Tibial artery (tissue), 4 donors: ENCODE measurements around the gene CKS1B.

Experiments
- DNase-seq, 2 donors: peaks; one replicate each; pipeline ENCODE4 v3.0.0-alpha.2; 2019
- H3K27ac ChIP-seq, 2 donors: fragments of 200-600 bp; sonication (generic) in 1 of 2; 1 replicate in 1 of 2; 2 replicates in 1 of 2; pipeline ENCODE4 v1.5.1; 2018 to 2019; ENCODE audit warnings: mild to moderate bottlenecking in 1 of 2
- H3K27me3 ChIP-seq, 2 donors: fragments of 200-600 bp; sonication (generic) in 1 of 2; one replicate each; pipeline versions ENCODE4 v1.5.1 to v1.6.0; 2016 to 2019
- H3K36me3 ChIP-seq, 3 donors: fragments of 200-600 bp; sonication (generic) in 2 of 3; one replicate each; pipeline ENCODE4 v1.5.1; 2016 to 2019; ENCODE audit warnings: mild to moderate bottlenecking in 2 of 3
- H3K4me1 ChIP-seq, 4 donors: fragments of 200-600 bp; sonication (generic) in 2 of 4; 1 replicate in 3 of 4; 2 replicates in 1 of 4; pipeline ENCODE4 v1.5.1; 2016 to 2019
- H3K4me3 ChIP-seq, 2 donors: fragments of 200-600 bp; sonication (generic) in 1 of 2; 1 replicate in 1 of 2; 2 replicates in 1 of 2; pipeline ENCODE4 v1.5.1; 2018 to 2019; ENCODE audit warnings: mild to moderate bottlenecking in 2 of 2
- H3K9me3 ChIP-seq, 3 donors: fragments of 200-600 bp; sonication (generic) in 1 of 3; one replicate each; pipeline ENCODE4 v1.5.1; 2016 to 2019
- intact Hi-C: fragments of 100-400 bp; cut with DNase I; formaldehyde crosslinking; loops from one replicate; pipeline ENCODE4 v1.15.0; 2023; ENCODE audit warnings: low total_unique reads
- TF ChIP-seq, protein P1 (sequence below), 2 experiments: fragments of 200-600 bp in 1 of 2; fragments of 450-650 bp in 1 of 2; IDR thresholded peaks; one replicate each; pipeline ENCODE4 v1.5.1; 2017 to 2019; ENCODE audit warnings: antibody characterized with exemption in 2 of 2, mild to moderate bottlenecking in 1 of 2, moderate library complexity in 1 of 2

Gene CKS1B

DNA sequence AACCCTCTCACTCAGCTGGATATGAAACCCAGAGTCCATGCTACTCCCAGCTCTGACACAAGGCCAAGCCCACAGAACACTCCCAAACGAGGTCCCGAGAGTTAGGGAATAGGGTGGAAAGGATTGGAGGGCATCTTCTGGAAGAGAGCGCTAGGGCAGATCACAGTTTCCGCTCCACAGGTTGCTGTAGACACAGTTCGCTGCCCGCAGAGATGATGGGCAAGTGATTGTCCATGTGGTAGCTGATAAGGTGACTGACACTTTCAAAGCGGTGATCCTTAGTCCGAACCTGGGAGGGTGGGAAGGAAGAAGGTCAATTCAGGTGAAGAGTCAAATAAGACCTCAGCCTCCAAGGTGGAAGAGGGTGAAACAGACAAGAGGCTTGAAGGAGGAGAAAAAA is 10.8 kb upstream of the CKS1B start:
- Histone ChIP-seq H3K9me3 (no peaks in the 10 kb centered on the region), H3K4me1 (peaks cover 0 to 38% (median 25%) of the 10 kb centered on the region in 4 donors), H3K36me3 (peaks cover 36 to 69% (median 64%) of the 10 kb centered on the region in 3 donors), H3K27me3 (no peaks in the 10 kb centered on the region), H3K4me3 (no peak overlapping the region), H3K27ac (no peak overlapping the region)
- intact Hi-C loops = loop anchor here (5.0 kb wide), 3 partner anchors 34 to 99 kb away; partner anchors contain the start of gene EFNA4
- DNase-seq = no peak
- TF ChIP-seq, protein P1, sequence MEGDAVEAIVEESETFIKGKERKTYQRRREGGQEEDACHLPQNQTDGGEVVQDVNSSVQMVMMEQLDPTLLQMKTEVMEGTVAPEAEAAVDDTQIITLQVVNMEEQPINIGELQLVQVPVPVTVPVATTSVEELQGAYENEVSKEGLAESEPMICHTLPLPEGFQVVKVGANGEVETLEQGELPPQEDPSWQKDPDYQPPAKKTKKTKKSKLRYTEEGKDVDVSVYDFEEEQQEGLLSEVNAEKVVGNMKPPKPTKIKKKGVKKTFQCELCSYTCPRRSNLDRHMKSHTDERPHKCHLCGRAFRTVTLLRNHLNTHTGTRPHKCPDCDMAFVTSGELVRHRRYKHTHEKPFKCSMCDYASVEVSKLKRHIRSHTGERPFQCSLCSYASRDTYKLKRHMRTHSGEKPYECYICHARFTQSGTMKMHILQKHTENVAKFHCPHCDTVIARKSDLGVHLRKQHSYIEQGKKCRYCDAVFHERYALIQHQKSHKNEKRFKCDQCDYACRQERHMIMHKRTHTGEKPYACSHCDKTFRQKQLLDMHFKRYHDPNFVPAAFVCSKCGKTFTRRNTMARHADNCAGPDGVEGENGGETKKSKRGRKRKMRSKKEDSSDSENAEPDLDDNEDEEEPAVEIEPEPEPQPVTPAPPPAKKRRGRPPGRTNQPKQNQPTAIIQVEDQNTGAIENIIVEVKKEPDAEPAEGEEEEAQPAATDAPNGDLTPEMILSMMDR (IDR thresholded peaks at IDR 0.05) = no peak

DNA sequence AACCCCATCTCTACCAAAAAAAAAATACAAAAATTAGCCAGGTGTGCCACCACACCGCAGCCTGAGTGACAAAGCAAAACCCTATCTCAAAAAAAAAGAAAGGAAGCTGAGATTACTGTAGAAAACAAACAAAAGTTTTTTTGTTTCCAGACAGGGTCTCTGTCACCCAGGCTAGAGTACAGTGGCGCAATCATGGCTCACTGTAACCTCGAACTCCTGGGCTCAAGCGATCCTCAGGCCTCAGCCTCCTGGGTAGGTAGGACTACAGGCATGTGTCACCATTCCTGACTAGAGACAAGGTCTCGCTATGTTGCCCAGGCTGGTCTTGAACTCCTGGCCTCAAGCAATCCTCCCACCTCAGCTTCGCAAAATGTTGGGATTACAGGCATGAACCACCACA is 10.1 kb upstream of the CKS1B start:
- no peak overlapping the region for H3K4me3 ChIP-seq
- DNase-seq = no peak
- H3K27ac ChIP-seq = no peak overlapping the region
- H3K4me1 ChIP-seq = peaks cover 0 to 40% (median 32%) of the 10 kb centered on the region in 4 donors
- H3K36me3 ChIP-seq = peaks cover 36 to 69% (median 57%) of the 10 kb centered on the region in 3 donors
- no peaks in the 10 kb centered on the region for H3K9me3 ChIP-seq
- no peaks in the 10 kb centered on the region for H3K27me3 ChIP-seq
- TF ChIP-seq, protein P1 (IDR thresholded peaks at IDR 0.05) = no peak
- intact Hi-C loops = loop anchor here (5.0 kb wide), 3 partner anchors 33 to 98 kb away; partner anchors contain the start of gene EFNA4

DNA sequence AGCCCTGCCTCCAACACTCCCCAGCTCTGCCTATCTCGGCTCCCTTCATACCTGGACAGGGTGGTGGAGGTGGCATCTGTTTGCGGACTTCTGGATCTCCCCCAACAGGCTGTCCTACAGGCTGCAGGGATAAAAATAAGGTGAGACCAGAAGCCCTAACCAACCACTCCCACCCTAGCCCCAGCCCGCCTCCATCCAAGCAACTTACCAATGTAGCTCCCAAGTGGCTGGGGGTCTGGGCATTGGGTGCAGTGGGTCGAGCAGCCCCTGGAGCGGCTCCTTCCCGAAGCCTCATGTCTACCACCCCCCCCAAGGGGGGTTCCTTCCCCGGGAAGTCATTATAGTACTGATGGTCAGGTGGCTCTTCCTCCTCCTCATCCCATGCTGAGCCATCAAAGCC is 8.4 kb upstream of the CKS1B start:
- TF ChIP-seq, protein P1 (IDR thresholded peaks at IDR 0.05) = no peak
- no peaks in the 10 kb centered on the region for H3K27me3 ChIP-seq
- no peak overlapping the region for H3K4me3 ChIP-seq
- intact Hi-C loops = no loop called here
- peaks cover 36 to 69% (median 54%) of the 10 kb centered on the region in 3 donors for H3K36me3 ChIP-seq
- DNase-seq = no peak
- H3K27ac ChIP-seq = no peak overlapping the region
- no peaks in the 10 kb centered on the region for H3K9me3 ChIP-seq
- H3K4me1 ChIP-seq = peaks cover 0 to 47% (median 39%) of the 10 kb centered on the region in 4 donors

DNA sequence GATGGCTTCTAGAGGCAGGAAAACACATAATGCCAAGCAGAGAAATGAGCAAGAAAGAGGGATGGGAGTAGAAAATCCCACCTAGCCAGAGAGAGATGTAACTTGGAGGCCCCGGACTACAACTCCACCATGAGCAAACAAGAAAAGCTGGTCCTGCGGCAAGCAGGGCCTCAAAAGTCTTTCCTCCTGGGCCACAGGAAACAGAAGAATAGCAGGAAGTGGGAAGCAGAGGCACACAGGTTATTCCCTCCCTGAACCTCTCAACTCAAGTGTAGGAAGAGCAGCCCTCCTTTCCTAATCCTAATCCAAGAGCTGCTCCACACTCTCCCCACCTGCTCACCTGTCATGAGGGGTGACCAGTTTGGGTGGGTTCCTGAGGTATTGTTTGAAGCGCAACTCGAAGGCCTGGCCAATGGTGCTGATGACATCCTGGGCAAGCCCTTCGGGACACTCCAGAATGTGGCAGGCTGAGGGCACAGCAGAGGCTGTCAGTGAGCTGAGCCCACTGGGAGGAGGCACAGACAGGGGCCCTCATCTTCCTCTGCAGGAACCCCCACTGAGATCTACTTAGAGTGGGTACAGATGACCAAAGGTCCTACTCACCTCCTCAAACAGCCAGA is 7.0 kb upstream of the CKS1B start:
- Histone ChIP-seq H3K36me3 (peaks cover 36 to 69% (median 54%) of the 10 kb centered on the region in 3 donors), H3K27ac (peak overlapping the region; percentile 21 to 24), H3K9me3 (no peaks in the 10 kb centered on the region), H3K4me1 (peaks cover 0 to 58% (median 48%) of the 10 kb centered on the region in 4 donors), H3K4me3 (no peak overlapping the region), H3K27me3 (no peaks in the 10 kb centered on the region)
- intact Hi-C loops = no loop called here
- TF ChIP-seq, protein P1 (IDR thresholded peaks at IDR 0.05) = no peak
- DNase-seq = no peak

DNA sequence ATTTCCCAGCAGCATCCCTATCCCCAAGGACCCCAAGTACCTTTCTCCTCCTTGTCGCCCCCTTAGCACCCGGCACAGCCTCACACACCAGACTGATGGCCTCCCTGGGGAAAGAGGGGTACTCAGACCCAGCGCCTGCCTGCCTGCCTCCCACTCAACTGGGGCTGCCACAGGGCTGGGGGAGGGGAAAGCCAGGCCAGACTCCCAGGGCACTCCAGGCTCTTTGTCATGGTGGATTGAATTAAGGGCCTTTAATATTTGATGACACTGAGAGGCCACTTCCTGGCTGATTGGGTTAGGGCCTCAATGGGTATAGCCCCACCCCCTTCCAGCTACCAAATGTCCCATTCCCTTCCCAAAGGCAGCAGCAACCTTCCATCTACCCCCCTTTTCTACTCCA is 5.8 kb upstream of the CKS1B start:
- Histone ChIP-seq H3K36me3 (peaks cover 36 to 60% (median 45%) of the 10 kb centered on the region in 3 donors), H3K27ac (peak overlapping the region; percentile 95 to 97), H3K27me3 (no peaks in the 10 kb centered on the region), H3K4me3 (peak overlapping the region in 1 of 2 donors; percentile 76), H3K9me3 (no peaks in the 10 kb centered on the region), H3K4me1 (peaks cover 0 to 55% (median 50%) of the 10 kb centered on the region in 4 donors)
- DNase-seq = no peak
- TF ChIP-seq, protein P1 (IDR thresholded peaks at IDR 0.05) = no peak
- intact Hi-C loops = no loop called here
